Glomerular visceral epithelial cell (primary cell): ENCODE measurements around the gene XPNPEP2.

ENCODE experiments used
- DNase-seq: peaks from one replicate; pipeline ENCODE4 v3.0.0-alpha.2; 2016; ENCODE audit errors: extremely low spot score

Gene XPNPEP2

DNA sequence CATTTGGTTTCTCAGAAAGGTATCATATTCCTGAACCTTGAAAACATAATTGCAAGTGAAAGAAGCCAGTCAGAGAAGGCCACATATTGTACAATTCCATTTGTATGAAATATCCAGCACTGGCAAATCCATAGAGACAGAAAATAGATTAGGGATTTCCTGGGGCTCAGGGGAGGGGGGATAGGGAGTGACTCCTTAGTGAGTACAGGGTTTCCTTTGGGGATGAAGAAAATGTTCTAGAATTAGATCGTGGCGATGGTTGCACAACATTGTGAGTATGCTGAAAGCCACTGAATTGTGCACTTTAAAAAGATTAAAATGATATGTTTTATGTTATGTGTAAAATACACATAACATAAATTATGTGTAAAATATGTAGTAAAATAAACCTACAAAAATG, 10.3 kb downstream of the XPNPEP2 start:
- DNase-seq: no peak

DNA sequence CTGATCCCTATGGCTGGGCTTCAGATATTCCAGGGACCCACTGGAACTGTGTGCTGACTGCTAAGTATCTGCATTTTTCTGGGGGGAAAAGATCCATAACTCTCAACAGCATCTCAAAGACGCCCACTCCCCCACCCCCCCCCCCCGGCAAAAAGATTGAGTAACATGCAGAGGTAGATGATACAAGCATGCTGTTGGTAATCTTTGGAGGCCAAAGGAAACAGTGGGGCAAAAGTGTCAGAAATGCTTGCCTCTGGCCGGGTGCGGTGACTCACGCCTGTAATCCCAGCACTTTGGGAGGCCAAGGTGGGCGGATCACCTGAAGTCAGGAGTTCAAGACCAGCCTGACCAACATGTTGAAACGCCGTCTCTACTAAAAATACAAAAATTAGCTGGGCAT, 12.2 kb downstream of the XPNPEP2 start:
- no peak for DNase-seq

DNA sequence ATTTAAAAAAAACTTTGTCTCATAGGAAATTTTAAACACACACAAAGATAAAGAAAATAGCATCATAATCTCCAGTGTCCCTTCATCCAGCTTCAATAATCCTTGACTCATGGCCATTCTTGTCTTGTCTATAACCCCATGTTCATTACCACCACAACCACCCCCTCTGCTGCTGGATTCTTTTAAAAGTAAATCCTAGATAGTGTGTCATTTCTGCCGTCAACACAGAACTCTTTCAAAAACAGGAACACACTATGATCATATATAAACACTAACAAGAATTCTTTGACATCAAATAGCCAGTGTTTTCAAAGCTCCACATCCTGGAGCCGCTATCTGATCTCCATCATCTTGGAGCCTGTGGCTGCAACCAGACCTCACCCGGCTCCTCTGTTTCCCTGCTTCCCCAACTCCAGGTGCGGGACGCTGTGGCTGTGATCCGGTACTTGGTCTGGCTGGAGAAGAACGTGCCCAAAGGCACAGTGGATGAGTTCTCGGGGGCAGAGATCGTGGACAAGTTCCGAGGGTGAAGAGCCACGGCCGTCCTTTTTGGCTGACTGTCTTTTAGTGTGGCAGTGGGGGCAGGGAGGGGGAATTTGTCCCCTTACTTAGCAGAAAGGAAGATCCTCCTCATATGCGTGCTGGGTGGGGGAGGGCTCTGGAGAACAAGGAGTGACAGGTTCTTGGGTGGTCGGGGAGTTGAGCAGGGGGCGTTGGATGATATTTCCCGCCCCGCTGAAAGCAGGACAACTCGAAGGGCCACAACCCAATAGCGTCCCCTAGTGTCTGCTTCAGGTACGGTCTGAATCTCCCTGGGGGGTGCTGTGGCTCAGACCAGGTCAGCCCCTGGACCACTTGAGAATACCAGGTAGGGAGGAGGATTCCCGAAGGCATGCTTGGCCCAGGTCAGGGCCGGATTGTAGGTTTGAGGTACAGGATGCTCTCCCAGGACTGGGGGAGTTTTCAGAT, 15.6 kb downstream of the XPNPEP2 start:
- no peak for DNase-seq

DNA sequence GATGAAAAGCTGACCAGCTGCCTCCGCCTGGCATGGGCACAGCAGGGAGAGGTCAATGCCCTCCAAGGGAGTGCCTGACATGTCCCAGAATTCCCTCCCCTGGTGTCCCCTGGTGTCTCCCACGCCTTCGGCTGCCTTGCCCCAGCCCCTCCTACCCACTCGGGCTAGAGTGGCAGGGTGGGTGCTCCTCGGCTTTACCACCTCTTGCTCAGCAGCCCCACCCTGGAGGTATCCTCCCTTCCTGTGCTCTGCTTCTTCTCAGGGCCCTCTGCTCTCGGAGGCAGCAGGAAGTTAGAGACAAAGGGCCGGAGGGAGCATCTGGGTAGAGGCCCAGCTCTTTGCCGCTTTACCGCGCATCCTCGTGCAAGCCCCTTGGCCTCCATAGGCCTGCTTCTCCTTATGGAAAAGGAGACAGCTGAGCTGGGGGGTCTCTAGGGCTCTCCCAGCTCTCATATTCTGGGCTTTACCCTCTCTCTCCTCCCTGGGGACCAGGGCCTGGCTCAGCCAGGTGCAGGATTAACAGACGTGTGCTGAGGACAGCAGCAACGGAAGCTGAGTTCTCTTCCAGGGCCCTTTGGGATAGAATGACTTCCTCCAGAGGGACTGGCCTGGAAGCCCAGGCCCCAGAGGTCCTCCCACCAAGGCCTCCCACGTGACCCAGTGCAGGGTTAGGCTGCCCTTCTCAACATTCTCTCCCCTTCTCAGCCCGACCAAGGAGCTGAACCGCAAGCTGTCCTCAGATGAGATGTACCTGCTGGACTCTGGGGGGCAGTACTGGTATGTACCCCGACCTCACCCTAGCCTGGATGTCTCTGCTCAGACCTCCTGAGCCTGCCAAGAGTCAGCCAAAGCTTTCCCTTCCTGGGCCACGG, 17.2 kb downstream of the XPNPEP2 start:
- DNase-seq: no peak

DNA sequence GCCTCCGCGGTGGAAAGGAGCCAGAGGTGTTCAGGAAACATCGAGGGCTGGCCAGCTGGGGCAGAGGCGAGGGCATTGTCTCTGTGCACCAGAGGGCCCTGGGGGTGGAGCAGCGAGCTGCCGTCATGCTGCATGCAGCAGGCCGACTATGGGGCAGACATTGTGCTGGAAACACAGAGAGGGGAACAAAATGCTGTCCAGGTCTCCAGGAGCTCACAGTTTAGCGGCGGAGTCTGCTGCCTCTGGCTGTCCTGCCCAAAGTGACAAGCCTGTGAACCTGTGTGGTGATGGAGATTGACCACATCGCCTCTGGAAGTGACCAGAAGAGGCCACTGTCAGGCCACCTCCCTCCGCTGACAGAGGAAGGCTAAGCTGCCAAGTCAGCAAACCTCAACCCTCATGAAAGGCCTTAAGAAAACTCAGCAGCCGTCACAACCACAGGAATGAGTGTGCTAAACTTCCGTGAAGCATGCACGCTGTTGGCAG, 20.8 kb downstream of the XPNPEP2 start:
- peak; percentile 65 for DNase-seq

DNA sequence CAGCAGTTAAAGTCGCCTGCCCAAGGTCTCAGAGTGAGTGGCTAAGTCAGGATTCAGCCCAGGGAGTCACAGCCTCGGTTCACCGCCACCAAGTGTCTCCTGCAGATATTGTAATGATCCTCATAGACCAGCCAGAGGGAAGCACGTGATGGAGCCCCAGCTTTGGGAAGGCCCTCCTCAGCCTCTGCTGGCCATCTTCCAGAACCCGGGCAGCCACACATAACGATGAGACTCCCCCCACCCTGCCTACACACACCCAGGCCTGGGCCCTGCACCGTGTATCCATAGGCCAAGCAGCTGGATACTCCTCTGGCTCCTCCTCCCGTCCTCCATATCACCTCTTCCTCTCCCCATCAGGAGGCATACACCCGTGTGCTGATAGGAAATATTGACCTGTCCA, 21.4 kb downstream of the XPNPEP2 start:
- DNase-seq: no peak

DNA sequence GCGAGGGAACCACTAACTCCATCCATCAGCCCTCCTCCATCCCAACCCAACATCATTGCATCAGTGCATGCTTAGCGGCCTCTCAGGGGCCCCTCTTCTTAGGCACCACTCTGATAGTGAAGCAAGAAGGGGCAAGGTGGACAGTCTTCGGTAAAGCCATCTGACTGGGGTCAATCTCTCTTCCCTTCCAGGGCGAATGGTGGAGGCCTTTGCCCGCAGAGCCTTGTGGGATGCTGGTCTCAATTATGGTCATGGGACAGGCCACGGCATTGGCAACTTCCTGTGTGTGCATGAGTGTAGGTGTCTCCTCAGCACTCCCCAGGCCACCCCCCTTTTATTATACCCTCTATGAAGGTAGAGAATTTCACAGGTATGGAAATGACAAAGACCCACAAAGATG, 22.2 kb downstream of the XPNPEP2 start:
- DNase-seq: no peak

DNA sequence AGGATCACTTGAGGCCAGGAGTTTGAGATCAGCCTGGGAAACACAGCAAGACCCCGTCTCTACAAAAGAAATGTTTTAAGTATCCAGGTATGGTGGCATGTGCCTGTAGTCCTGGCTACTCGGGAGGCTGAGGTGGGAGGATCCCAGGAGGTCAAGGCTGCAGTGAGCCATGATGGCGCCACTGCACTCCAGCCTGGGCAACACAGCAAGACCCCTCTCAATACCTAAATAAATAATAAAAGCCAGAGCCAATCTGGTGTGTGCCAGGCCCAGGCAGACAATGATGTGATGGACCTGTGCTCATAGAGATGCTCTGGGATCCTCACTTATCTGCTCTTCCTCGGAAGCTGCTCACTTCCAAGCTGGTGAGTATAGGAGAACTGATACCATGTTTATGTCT, 22.8 kb downstream of the XPNPEP2 start:
- DNase-seq: no peak

DNA sequence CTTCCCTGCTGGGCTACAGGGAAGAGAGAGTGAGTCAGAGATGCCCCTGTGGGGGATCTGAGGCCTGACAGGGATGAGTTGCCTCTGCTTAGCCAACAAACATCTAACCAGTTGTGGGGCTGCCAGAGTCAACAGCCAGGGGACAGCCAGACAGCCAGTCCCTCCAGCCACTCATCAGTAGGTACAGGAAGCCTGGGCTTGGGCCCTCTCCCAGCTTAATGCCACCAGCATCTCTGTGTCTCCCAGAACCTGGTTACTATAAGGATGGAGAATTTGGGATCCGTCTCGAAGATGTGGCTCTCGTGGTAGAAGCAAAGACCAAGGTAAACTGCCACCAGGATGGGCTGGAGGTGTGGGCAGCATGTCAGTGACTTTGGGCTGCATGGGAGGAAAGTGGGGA, 23.7 kb downstream of the XPNPEP2 start:
- DNase-seq: no peak

DNA sequence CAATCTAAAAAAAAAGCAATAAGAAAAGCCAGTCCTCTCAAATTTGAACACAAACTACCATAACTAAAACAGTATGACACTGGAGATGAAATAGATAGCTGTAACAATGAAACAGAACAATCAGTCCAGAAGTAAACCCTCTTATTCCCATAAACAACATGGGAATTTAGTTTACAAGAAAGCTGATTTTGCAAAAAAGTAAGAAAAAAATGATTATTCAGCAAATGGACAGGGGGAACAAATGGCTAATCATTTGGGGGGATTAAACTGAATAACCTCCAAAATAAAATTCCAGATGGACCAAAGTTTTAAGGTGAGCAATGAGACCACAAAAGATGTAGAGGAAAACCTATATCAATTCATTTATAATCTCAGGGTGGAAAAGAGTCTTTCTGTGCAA, 24.9 kb downstream of the XPNPEP2 start:
- no peak for DNase-seq

DNA sequence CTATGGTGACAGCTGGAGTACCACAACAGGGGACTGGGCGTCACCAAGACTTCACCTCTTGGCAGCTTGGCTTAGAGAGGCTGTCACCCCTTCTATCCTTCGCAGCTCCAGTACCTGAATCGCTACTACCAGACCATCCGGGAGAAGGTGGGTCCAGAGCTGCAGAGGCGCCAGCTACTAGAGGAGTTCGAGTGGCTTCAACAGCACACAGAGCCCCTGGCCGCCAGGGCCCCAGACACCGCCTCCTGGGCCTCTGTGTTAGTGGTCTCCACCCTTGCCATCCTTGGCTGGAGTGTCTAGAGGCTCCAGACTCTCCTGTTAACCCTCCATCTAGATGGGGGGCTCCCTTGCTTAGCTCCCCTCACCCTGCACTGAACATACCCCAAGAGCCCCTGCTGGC, 29.4 kb downstream of the XPNPEP2 start:
- DNase-seq: no peak

DNA sequence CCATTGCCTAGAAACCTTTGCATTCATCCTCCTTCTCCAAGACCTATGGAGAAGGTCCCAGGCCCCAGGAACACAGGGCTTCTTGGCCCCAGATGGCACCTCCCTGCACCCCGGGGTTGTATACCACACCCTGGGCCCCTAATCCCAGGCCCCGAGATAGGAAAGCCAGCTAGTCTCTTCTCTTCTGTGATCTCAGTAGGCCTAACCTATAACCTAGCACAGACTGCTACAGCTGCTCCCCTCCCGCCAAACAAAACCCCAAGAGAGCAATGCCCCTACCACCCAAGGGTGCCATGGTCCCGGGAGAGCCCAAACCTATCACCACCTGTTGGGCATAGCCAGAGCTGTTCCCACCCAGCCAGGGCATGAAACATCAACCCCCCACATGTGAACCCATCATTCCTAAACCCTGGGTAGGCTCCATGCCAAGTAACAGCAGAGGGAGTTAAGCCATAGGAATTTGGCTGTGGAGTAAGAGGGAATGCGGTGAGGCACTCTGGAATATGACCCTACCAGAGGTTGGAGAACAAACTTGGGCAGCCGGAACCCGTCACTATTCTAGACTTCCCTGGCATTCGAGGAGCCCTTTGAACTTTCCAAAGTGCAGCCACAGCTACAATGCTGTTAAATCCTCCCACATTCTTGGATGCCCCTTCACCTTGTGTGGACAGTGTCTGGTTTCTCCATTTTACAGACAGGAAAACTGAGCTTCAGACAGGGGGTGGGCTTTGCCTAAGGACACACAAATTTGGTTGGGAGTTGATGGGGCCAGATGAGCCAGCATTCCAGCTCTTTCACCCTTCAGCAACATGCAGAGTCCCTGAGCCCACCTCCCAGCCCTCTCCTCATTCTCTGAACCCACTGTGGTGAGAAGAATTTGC, 30.0 kb downstream of the XPNPEP2 start:
- no peak for DNase-seq

DNA sequence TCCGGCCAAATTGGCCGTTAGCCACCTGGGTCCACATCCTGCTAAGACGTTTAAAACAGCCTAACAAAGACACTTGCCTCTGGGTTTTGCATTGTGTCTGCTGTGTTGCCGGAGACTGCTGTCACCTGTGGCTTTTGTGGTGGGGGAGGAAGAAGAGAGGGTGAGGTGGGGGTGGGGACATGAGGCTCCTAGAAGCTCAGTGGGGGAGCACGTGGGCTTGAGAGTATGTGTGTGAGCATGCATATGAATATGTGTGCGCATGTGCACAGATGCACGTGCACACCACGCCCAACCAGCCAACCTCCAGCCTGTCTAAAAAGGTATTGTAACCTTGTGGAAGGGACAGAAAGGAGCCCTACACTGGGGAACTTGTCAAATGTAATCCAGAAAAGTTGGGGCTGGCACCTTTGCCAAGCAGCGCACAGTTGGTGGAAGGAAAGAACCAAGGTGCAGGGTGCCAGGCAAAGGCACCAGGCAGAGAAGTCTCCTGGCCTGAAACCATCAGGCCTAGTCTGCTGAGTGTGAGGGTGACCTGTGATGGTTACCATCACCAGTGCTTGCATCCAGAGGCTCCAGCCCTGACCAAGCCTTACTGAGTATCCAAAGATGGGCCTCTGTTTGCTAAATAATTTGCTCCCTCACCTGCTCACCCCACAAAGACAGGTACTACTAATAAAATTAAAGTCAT, 30.8 kb downstream of the XPNPEP2 start:
- no peak for DNase-seq

DNA sequence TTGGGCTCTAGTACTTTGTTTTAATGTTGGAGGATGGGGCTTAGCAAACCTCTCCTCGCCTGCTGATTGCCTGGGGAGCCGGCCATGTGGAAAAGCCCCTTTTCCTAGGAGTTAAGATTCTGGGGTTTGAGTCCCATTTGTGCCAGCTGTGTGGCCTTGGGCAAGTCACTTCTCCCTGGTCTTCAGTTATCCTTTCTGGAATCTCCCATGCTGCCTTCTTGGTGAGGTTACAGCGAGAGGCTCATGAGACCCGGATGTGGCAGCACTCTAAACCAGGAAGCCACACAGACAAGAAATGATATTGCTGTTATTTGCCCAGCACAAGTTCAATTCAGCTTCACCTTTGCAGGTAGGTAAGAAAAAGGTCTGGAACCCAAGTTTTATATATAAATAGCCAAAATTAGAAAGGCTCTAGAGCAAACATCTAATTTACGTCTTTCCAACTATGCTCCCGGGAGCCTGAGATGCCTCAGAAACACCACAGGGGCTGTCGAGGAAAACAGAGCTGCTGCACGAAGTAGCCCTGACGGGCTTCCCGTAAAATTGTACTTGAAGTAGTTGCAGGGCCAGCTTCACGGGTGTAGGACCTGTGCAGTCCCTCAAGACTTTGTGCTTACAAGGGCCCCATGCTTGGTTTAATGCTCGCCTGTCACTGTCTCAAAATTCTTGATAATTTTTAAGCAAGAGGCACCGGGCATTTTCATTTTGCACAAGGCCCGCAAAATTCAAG, 32.7 kb downstream of the XPNPEP2 start:
- DNase-seq: no peak

DNA sequence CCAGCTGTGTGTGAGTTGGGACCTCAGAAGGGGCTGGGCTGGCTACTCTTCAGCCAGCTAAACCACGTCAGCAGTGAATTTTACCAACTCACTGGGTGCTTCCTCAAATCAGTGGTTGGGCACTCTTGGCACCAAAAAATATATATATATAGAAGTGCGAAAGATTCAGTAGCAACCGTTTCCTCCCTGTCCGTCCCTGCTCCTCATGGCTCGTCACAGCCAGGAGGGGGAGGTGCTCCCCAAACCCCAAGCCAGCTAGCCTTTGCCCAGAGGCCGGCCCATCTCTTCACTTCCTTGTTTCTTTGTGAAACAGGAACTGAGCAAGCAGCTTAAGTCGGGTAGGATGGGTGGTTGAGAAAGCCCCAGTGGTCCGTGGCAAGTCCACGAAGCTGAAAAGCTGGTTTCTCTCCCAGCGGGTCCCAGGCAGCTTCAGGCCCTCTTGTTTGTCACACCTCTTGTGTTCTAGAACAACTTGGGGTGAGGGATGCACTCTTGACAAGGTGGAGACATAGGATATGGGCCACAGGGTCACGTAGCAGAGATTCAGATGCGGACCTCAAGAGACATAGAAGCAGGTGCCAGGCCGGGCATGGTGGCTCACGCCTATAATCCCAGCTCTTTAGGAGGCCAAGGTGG, 34.1 kb downstream of the XPNPEP2 start:
- DNase-seq: no peak

DNA sequence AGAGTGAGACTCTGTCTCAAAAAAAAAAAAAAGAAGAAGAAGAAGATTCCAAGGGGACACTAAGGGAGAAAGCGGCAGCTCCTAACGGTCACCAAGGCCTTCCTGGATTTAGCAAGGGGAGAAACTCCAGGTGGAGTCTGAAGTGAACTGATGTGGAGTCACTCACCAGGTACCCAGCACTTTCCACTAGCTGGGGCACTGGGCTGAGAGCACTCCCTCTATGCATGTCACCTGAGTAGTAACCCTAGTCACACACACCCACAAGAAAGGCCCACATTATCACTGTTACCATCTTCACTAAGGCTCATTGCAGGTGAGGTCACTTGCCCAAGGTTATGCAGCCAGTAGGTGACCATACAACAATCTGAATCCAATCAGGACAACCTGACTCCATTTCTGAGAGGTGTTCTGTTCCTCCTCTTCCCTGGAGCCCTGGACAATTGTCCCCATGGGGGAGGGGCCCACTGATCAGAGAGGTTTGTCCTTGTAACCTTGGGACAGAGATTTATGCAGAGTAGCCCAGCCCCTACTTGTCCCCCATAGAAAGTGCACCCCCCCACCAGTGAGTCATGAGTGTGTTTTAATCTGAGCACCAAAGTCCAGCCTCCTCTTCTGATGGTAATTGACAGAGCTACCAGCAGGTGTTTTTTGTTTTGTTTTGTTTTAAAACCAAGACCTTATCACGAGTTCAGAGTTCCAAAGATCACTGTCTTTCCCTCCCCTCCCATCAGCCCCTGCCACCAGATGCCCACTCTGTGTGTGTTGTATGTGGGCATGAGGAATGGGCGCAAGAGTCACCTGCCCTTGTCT, 35.1 kb downstream of the XPNPEP2 start:
- DNase-seq: no peak

DNA sequence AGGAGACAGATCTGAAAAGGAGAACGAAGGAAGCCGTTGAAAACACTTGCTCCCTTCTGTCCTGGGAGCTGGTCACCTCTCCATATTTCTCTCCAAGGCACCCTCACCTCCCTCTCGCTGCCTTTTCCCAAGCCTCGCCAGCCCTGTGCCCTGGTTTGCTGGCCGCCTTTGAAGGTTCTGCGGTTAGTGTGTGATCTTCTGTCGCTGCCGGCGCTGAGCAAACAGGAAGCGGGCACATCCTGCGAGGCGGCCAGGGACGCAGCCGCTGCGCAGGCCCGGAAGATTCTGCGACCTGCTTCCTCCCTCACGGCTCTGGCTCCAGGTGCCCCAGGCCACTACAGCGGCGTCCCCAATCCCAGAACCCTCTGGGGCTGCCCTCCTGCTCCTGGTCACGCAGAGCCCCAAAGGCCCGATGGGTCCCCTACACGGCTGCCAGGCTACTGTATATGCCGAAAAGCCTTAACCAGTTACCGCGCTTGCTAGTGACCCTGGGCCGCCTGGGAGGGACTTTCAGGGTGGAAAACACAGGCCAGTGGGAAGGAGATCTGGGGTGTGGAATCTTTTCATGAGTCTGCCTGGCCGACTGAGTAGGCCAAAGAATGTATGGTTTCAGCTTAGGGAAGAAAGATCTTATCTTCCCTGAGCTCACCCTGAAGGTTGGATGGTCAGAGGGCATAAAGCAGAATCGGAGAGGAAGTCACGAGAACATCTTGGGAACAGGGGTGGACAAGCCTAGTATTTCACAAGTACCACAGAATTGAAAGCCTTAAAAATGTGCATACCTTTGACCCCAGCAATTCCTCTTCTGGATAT, 38.6 kb downstream of the XPNPEP2 start:
- DNase-seq: no peak

DNA sequence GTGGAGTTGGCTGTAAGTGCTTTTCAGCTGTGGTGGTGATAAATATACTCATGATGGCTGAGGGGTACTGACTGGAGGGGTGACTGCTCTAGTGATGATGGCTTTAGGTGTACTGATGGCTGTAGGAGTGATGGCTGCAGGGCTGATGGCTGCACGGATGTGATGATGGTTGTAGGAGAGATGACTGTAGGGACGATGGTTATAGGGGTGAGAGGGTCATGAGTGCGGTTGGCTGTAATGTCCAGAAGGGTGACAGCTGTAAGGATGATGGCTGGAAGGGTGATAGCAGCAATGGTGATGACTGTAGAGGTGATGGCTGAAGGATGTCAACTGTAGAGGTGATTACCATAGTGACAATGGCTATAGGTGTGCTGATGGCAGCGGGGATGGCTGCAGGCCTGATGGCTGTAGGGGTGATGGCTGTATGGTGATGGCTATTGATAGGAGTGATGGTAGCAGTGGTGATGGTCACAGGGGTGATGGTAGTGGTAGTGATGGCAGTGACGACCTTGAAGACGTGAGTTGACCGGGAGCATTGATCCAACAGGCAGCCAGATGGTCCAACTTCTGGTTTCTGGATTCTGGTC, 40.4 kb downstream of the XPNPEP2 start:
- DNase-seq: no peak
